K562 (cell line): Measurements from ENCODE around the gene ANK3. TPM values are rescaled to one million over a fixed set of nuclear protein-coding genes. Genes with fewer than 3 reads are reported as not detected.

Source experiments
- CLOCK ChIP-seq: fragments of 250-450 bp; sonication (Bioruptor Pico); IDR thresholded peaks from 2 replicates; pipeline ENCODE4 v1.4.0; 2020; ENCODE audit warnings: mild to moderate bottlenecking, moderate library complexity, borderline replicate concordance
- GABPB2 ChIP-seq: fragments of 250-450 bp; sonication (Bioruptor Pico); conservative IDR thresholded peaks from 2 replicates; pipeline ENCODE4 v1.5.1; 2021; ENCODE audit warnings: mild to moderate bottlenecking
- HCFC1 ChIP-seq: IDR thresholded peaks from 2 replicates; pipeline ENCODE4 v1.6.1; 2012; ENCODE audit warnings: low read depth, low read length, improper control_type of control experiment
- JUN ChIP-seq, 2 experiments: sonication (generic) in 1 of 2; formaldehyde crosslinking in 1 of 2; IDR thresholded peaks; 2 replicates each; pipeline versions ENCODE4 v1.6.1 to v1.8.0; 2012 to 2022; ENCODE audit warnings: borderline replicate concordance in 2 of 2, mild to moderate bottlenecking in 2 of 2, improper control_type of control experiment in 1 of 2, low read depth in 1 of 2, low read length in 1 of 2, missing genetic modification reagents in 1 of 2
- KDM2B ChIP-seq: fragments of 250-450 bp; sonication (Bioruptor Pico); IDR thresholded peaks from 2 replicates; pipeline ENCODE4 v1.8.0; 2021; ENCODE audit warnings: mild to moderate bottlenecking, moderate library complexity
- MBD2 ChIP-seq: sonication (generic); IDR thresholded peaks from 2 replicates; pipeline ENCODE4 v1.6.1; 2016; ENCODE audit warnings: low read depth, borderline replicate concordance
- MITF ChIP-seq: IDR thresholded peaks from 2 replicates; pipeline ENCODE4 v1.6.1; 2014; ENCODE audit warnings: antibody characterized with exemption
- MTA1 ChIP-seq: fragments of 450-650 bp; IDR thresholded peaks from 2 replicates; pipeline ENCODE4 v1.6.1; 2017; ENCODE audit warnings: borderline replicate concordance
- MYNN ChIP-seq, 2 experiments: sonication (generic); formaldehyde crosslinking in 1 of 2; IDR thresholded peaks; 2 replicates each; pipeline versions ENCODE4 v1.5.0 to v1.6.1; 2016 to 2020; ENCODE audit warnings: antibody characterized with exemption in 1 of 2, missing genetic modification reagents in 1 of 2
- PYGO2 ChIP-seq: fragments of 450-650 bp; IDR thresholded peaks from 2 replicates; pipeline ENCODE4 v1.6.1; 2016; ENCODE audit warnings: mild to moderate bottlenecking, missing genetic modification characterization, moderate library complexity, missing compliant biosample characterization
- TBL1XR1 ChIP-seq, 2 experiments: IDR thresholded peaks; 2 replicates each; pipeline ENCODE4 v1.6.1; 2012; ENCODE audit warnings: improper control_type of control experiment in 2 of 2, low read length in 2 of 2, mild to moderate bottlenecking in 1 of 2
- THRAP3 ChIP-seq: fragments of 450-650 bp; IDR thresholded peaks from 2 replicates; pipeline ENCODE4 v1.6.1; 2016; ENCODE audit warnings: mild to moderate bottlenecking, inconsistent platforms, borderline replicate concordance
- ZNF407 ChIP-seq: fragments of 450-650 bp; IDR thresholded peaks from 2 replicates; pipeline ENCODE4 v1.6.1; 2016; ENCODE audit warnings: low read depth
- polyA plus RNA-seq, 8 experiments: library from polyadenylated mRNA; depleted of rRNA in 4 of 8; stranded (reverse) in 5 of 8; unstranded in 3 of 8; fragments of >200 nt; fragmentation: Nextera tagmentation in 2 of 8; fragmentation: Illumina TruSeq in 1 of 8; extraction: Ambion mirVana in 2 of 8; extraction: Trizol in 1 of 8; gene quantifications; 2 replicates each; pipeline versions ENCODE4 v1.2.1 to v1.2.3, GENCODE V29; 2011 to 2014; ENCODE audit warnings: inconsistent platforms in 1 of 8, missing spikeins in 1 of 8
- total RNA-seq, 7 experiments: library from RNA; depleted of rRNA in 6 of 7; stranded (reverse); fragments of >200 nt in 6 of 7; fragmentation: Illumina TruSeq in 2 of 7; extraction: Trizol in 2 of 7; gene quantifications; 2 replicates each; pipeline versions ENCODE4 v1.2.1 to v1.2.3, GENCODE V29; 2011 to 2021; ENCODE audit warnings: low replicate concordance in 1 of 7
- TF ChIP-seq, protein P1 (sequence below): fragments of 450-650 bp; formaldehyde crosslinking; IDR thresholded peaks from 2 replicates; pipeline ENCODE4 v1.4.0; 2020; ENCODE audit warnings: mild to moderate bottlenecking, mixed read lengths

Gene ANK3
- total and polyA plus RNA-seq, 9 of the 15 experiments (the other 6 are each of a cell fraction or from before 2014, with no cell fraction given): 10.0 to 32.3 (median 17.9) TPM

- TF ChIP-seq PYGO2 (no peak), JUN (IDR thresholded peaks at IDR 0.05; ENCODE audit: borderline replicate concordance, low read depth, low read length) (no peak), JUN (CRISPR knock-in tag; IDR thresholded peaks at IDR 0.05; ENCODE audit: borderline replicate concordance) (no peak), GABPB2 (CRISPR knock-in tag) (no peak), MTA1 (no peak), THRAP3 (0 out of 2 replicates have a peak, but pooled peaks have one; percentile 12), ZNF407 (no peak), MYNN (IDR thresholded peaks at IDR 0.05) (no peak), MYNN (CRISPR knock-in tag; IDR thresholded peaks at IDR 0.05) (no peak), TBL1XR1 (IDR thresholded peaks at IDR 0.05; ENCODE audit: low read length in 2 of 2) (no peak), CLOCK (CRISPR knock-in tag) (no peak), HCFC1 (no peak), MITF (no peak), KDM2B (CRISPR knock-in tag) (no peak), MBD2 (no peak)
- TF ChIP-seq, protein P1, sequence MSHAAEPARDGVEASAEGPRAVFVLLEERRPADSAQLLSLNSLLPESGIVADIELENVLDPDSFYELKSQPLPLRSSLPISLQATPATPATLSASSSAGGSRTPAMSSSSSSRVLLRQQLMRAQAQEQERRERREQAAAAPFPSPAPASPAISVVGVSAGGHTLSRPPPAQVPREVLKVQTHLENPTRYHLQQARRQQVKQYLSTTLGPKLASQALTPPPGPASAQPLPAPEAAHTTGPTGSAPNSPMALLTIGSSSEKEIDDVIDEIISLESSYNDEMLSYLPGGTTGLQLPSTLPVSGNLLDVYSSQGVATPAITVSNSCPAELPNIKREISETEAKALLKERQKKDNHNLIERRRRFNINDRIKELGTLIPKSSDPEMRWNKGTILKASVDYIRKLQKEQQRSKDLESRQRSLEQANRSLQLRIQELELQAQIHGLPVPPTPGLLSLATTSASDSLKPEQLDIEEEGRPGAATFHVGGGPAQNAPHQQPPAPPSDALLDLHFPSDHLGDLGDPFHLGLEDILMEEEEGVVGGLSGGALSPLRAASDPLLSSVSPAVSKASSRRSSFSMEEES: peak; percentile 96
These were observed 90.3 kb downstream of the ANK3 start (continued) for GRCh38 chr10:60299390-60299778.
